Coronary artery (tissue), 2 donors: ENCODE results near the gene ZNF227.
"Not testable (repeated sequence)": the region's sequence is repeated elsewhere in the genome, so short reads cannot be mapped to it uniquely, and the experiment has no call there.

ENCODE experiments used
- DNase-seq: peaks from one replicate; pipeline ENCODE4 v3.0.0-alpha.2; 2017; ENCODE audit warnings: low spot score
- H3K27ac ChIP-seq, 2 donors: fragments of 200-600 bp; sonication (generic); one replicate each; pipeline ENCODE4 v1.5.1; 2016 to 2019
- H3K4me3 ChIP-seq: fragments of 200-600 bp; sonication (generic); 2 replicates; pipeline ENCODE4 v1.5.1; 2016; ENCODE audit warnings: mild to moderate bottlenecking, moderate library complexity
- CTCF ChIP-seq: fragments of 200-600 bp; sonication (generic); IDR thresholded peaks from one replicate; pipeline ENCODE4 v1.5.1; 2019; ENCODE audit warnings: antibody characterized with exemption

ZNF227 gene

GRCh38 chr19:44207126-44207803 is 5.1 kb upstream of the ZNF227 start:
- Histone ChIP-seq H3K27ac (peak overlapping the region; percentile 54 to 87), H3K4me3 (peak overlapping the region; percentile 75)
- peak; percentile 86 for DNase-seq
- TF ChIP-seq CTCF, result no peak

GRCh38 chr19:44212866-44213346 is 574 bp downstream of the ZNF227 start:
- Histone ChIP-seq H3K27ac (peak overlapping the region; percentile 91 to 92), H3K4me3 (peak overlapping the region; percentile 91)
- DNase-seq, result no peak
- TF ChIP-seq CTCF, result no peak

GRCh38 chr19:44219926-44220325 is 7.6 kb downstream of the ZNF227 start:
- DNase-seq, H3K27ac ChIP-seq, H3K4me3 ChIP-seq: not testable (repeated sequence)

- DNase-seq, H3K4me3 ChIP-seq, H3K27ac ChIP-seq: not testable (repeated sequence)
Measured at GRCh38 chr19:44220761-44221160, 8.4 kb downstream of the ZNF227 start.

GRCh38 chr19:44221291-44221690 is 9.0 kb downstream of the ZNF227 start:
- DNase-seq, H3K4me3 ChIP-seq, H3K27ac ChIP-seq: not testable (repeated sequence)

GRCh38 chr19:44228318-44228717 is 16.0 kb downstream of the ZNF227 start:
- DNase-seq, result no peak
- no peak for TF ChIP-seq CTCF
- Histone ChIP-seq H3K4me3 (no peak overlapping the region), H3K27ac (no peak overlapping the region)

GRCh38 chr19:44232867-44233266 is 20.5 kb downstream of the ZNF227 start:
- no peak overlapping the region for H3K4me3 ChIP-seq
- H3K27ac ChIP-seq, result no peak overlapping the region
- no peak for DNase-seq

GRCh38 chr19:44236384-44236783 is 24.1 kb downstream of the ZNF227 start:
- TF ChIP-seq CTCF, result no peak
- H3K27ac ChIP-seq, result no peak overlapping the region
- no peak for DNase-seq
- H3K4me3 ChIP-seq, result peak overlapping the region; percentile 29

More at GRCh38 chr19:44232867-44233266, 20.5 kb downstream of the ZNF227 start:
- TF ChIP-seq CTCF, result no peak

GRCh38 chr19:44252332-44252731 is 40.0 kb downstream of the ZNF227 start:
- H3K4me3 ChIP-seq, H3K27ac ChIP-seq, DNase-seq: not testable (repeated sequence)

- not testable (repeated sequence) for H3K27ac ChIP-seq, DNase-seq, H3K4me3 ChIP-seq
Measured at GRCh38 chr19:44253392-44253791, 41.1 kb downstream of the ZNF227 start.
